Coronary artery (tissue), 2 donors: ENCODE data around the gene KRT39.

Experiments used
- DNase-seq: peaks from one replicate; pipeline ENCODE4 v3.0.0-alpha.2; 2017; ENCODE audit warnings: low spot score
- H3K27ac ChIP-seq, 2 donors: fragments of 200-600 bp; sonication (generic); one replicate each; pipeline ENCODE4 v1.5.1; 2016 to 2019
- H3K4me3 ChIP-seq: fragments of 200-600 bp; sonication (generic); 2 replicates; pipeline ENCODE4 v1.5.1; 2016; ENCODE audit warnings: mild to moderate bottlenecking, moderate library complexity
- TF ChIP-seq, protein P1 (sequence below): fragments of 200-600 bp; sonication (generic); IDR thresholded peaks from one replicate; pipeline ENCODE4 v1.5.1; 2019; ENCODE audit warnings: antibody characterized with exemption

KRT39 gene

DNA sequence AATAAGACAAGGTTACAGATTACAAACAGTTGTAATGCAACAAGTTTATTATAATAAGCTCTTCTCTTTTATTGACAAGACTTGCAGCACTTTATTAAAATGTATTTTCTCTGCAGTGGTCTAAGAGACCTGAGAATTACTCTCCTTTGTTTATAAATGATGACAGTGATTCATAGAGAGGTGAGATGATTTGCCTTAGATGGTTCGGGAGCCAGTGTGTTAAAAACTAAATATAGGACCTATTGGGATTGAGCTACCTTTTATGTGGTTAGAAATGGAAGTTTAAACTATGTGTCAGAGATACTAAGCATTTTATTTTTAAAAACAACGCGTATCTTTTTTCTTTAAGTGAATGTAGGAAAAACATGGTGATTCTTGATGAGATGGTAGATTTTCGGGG lies 30.1 kb upstream of the KRT39 start:
- H3K27ac ChIP-seq = no peak overlapping the region
- H3K4me3 ChIP-seq = no peak overlapping the region
- TF ChIP-seq, protein P1, sequence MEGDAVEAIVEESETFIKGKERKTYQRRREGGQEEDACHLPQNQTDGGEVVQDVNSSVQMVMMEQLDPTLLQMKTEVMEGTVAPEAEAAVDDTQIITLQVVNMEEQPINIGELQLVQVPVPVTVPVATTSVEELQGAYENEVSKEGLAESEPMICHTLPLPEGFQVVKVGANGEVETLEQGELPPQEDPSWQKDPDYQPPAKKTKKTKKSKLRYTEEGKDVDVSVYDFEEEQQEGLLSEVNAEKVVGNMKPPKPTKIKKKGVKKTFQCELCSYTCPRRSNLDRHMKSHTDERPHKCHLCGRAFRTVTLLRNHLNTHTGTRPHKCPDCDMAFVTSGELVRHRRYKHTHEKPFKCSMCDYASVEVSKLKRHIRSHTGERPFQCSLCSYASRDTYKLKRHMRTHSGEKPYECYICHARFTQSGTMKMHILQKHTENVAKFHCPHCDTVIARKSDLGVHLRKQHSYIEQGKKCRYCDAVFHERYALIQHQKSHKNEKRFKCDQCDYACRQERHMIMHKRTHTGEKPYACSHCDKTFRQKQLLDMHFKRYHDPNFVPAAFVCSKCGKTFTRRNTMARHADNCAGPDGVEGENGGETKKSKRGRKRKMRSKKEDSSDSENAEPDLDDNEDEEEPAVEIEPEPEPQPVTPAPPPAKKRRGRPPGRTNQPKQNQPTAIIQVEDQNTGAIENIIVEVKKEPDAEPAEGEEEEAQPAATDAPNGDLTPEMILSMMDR = no peak
- DNase-seq = no peak

DNA sequence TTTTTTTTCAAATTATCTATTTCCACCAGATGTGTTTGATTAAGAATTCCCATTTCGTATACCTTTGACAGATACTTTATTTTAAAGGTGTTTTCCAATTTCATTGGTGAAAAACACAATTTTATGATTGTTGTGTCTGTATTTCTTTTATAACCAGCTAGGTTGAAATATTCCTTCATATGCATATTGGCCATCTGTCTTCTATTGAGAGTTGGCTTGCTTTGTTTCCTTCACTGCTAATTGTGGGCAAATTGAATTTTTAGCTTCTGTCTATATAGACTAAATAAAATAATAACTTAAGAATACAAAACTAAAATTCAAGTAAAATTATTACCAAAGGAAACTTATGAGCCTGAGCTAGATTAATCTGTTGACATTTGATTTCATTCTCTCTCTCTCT lies 28.4 kb upstream of the KRT39 start:
- Histone ChIP-seq H3K4me3 (no peak overlapping the region), H3K27ac (no peak overlapping the region)
- DNase-seq = no peak
- TF ChIP-seq, protein P1 = no peak

DNA sequence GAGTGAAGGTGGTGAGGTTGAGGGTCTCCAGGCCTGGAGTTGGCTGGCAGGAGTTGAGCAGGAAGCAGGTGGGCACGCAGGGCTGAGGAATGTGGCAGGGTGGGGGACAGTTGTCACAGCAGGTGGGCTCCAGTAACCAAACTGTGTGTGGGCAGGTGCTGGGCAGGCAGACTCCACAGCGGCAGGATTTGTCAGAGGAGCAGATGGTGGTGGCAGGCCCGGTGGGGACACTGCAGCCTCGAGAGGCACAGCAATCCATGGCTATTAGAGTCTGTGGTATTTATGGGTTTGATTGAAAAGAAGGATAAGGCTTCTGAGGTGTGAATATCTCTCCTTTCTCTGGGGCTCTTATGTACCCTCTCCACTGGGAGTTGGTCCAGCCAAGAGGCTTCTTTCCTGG lies 27.1 kb upstream of the KRT39 start, which contains the start of gene KRTAP3-3:
KRTAP3-3 (minus strand) TSS at position 326 of the 400 bp plus-strand sequence; CDS start at position 259, 67 bp downstream.
- TF ChIP-seq, protein P1 = no peak
- Histone ChIP-seq H3K4me3 (no peak within 1 kb of the TSS), H3K27ac (no peak within 1 kb of the TSS)
- DNase-seq = no peak

DNA sequence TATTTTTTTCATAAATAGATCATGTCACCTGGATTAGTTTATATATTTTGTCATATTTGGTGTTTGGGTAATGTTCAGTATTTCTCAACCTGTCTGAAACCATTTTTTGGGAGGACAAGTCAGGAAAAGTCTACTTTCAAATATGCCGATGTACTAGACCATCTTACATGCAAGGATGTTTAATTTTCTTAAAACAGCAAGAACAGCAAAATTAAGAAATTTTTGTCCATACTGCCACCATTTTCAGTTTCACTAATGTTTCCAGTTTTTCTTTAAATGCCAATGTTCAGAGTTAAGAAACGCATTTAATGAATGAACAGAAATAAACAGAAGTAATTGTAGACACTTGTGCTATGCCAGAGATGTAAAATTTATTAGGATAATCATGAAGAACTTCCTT lies 26.3 kb upstream of the KRT39 start:
- TF ChIP-seq, protein P1 = no peak
- Histone ChIP-seq H3K27ac (no peak overlapping the region), H3K4me3 (no peak overlapping the region)
- DNase-seq = no peak

DNA sequence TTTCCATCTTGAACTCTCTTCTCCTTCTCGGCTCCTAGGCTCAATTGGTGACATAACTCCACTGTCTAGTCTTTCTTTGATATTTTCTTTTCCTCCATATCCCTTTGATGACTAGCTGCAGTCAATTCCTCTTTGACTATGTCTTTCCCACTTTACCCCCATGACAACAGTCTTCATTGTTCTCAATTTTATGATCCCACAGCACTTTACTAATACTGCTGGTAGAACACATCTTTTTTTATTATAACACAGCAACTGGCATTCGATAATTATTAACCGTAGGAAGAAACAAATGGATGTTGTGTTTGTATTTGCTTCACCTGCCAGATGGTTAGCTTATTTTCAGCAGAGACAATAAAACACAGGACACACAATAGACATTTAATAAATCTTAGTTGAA lies 25.9 kb upstream of the KRT39 start:
- DNase-seq = no peak
- no peak overlapping the region for H3K4me3 ChIP-seq
- no peak overlapping the region for H3K27ac ChIP-seq
- TF ChIP-seq, protein P1 = no peak

DNA sequence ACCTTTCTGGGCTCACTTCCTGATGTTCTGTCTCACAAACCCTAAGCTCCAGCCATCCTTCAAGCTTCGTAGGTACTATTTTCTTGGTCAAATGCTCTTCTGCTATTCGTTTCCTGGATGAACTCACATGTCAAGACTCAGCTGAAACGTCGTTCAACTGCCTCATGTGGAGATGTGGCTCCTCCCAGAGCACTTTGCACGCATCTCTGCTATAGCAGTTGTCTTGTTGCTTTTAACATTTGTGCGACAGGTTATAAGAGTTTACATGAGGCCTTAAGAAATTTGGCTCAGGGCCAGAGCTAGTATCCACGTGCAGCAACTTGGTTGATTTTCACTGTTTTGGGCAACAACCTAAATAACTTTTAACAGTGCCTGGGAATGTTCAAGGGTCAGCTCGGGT lies 20.2 kb upstream of the KRT39 start:
- Histone ChIP-seq H3K4me3 (no peak overlapping the region), H3K27ac (no peak overlapping the region)
- no peak for DNase-seq
- TF ChIP-seq, protein P1 = no peak

DNA sequence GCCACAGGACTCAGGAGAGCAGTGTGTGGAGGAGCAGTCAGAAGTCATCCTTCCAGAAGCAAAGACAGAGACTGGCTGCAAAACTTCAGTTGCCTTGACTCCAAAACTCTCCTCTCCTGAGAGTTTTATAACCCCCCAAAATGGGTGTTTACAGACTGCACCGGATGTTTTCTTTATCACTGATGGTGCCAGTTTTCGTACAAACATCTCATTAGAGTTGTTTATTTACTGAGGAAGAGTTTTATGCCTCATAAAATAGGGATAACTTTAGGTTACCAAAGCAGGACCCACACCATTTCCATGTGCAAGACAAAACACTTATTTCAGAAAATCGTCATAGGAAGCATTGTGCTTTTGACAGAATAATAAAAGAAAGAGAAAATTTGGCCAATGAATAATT lies 17.5 kb upstream of the KRT39 start, which contains the start of gene KRT40:
KRT40 (minus strand) TSS at position 101 of the 400 bp plus-strand sequence; CDS start at position 48, 53 bp downstream.
- no peak within 1 kb of the TSS for H3K4me3 ChIP-seq
- TF ChIP-seq, protein P1 = no peak
- no peak within 1 kb of the TSS for H3K27ac ChIP-seq
- no peak for DNase-seq
